ENCODE data around the gene CD52.
A peak's percentile ranks its signal among the peaks of the same experiment; 100 is the strongest.

CD52 gene

GRCh38 chr1:26335774-26336476 lies 18.2 kb downstream of the CD52 start:
- no peak for DNase-seq

GRCh38 chr1:26336477-26337205 lies 18.9 kb downstream of the CD52 start:
- DNase-seq = peak; percentile 33

- DNase-seq = no peak
These were observed 19.4 kb downstream of the CD52 start for GRCh38 chr1:26337206-26337535.

- DNase-seq = no peak
These were observed 19.9 kb downstream of the CD52 start for GRCh38 chr1:26337625-26338024.

GRCh38 chr1:26338670-26339069 lies 20.9 kb downstream of the CD52 start:
- no peak for DNase-seq

- no peak for DNase-seq
These were observed 22.3 kb downstream of the CD52 start for GRCh38 chr1:26340047-26340481.

- DNase-seq = no peak
These were observed 26.6 kb downstream of the CD52 start for GRCh38 chr1:26344147-26344920.

GRCh38 chr1:26345718-26346117 lies 28.0 kb downstream of the CD52 start:
- no peak for DNase-seq

- DNase-seq = no peak
These were observed 28.7 kb downstream of the CD52 start for GRCh38 chr1:26346274-26347033.

- no peak for DNase-seq
These were observed 31.6 kb downstream of the CD52 start for GRCh38 chr1:26349188-26349876.

- DNase-seq = no peak
These were observed 32.1 kb downstream of the CD52 start for GRCh38 chr1:26349877-26350244.

- DNase-seq = no peak
These were observed 32.6 kb downstream of the CD52 start for GRCh38 chr1:26350343-26350700.

- DNase-seq = no peak
These were observed 33.2 kb downstream of the CD52 start for GRCh38 chr1:26350701-26351589.

GRCh38 chr1:26351590-26352337 lies 34.0 kb downstream of the CD52 start:
- DNase-seq = no peak

- DNase-seq = no peak
These were observed 34.6 kb downstream of the CD52 start for GRCh38 chr1:26352338-26352679.

GRCh38 chr1:26353210-26353859 lies 35.6 kb downstream of the CD52 start:
- no peak for DNase-seq

- no peak for DNase-seq
These were observed 36.4 kb downstream of the CD52 start, which contains the start of gene CRYBG2 for GRCh38 chr1:26353976-26354820. TSS of gene CRYBG2 (minus strand) at chr1:26354130. CDS start at chr1:26346657, 7,473 bp downstream.

GRCh38 chr1:26354972-26355371 lies 37.2 kb downstream of the CD52 start:
- no peak for DNase-seq

GRCh38 chr1:26356106-26356505 lies 38.3 kb downstream of the CD52 start:
- DNase-seq = no peak

Measured in NCI-H1092 treated with DMSO at 0.1 percent for 48 hours (cell line).